Left ventricle myocardium inferior (tissue), 1 donor: ENCODE data around the gene THRSP. TPM values are rescaled to one million over a fixed set of nuclear protein-coding genes. Genes with fewer than 3 reads are reported as not detected.
"Not testable (repeated sequence)": the region's sequence is repeated elsewhere in the genome, so short reads cannot be mapped to it uniquely, and the experiment has no call there.

Source experiments
- DNase-seq: peaks from one replicate; pipeline ENCODE4 v3.0.0-alpha.2; 2020
- H3K27ac ChIP-seq: fragments of 200-600 bp; replicated peaks from 2 replicates; pipeline ENCODE4 v1.8.0; 2021
- H3K27me3 ChIP-seq: fragments of 200-600 bp; 2 replicates; pipeline ENCODE4 v1.8.0; 2021; ENCODE audit warnings: low read depth
- H3K36me3 ChIP-seq: fragments of 200-600 bp; 2 replicates; pipeline ENCODE4 v1.8.0; 2021
- H3K4me1 ChIP-seq: fragments of 200-600 bp; 2 replicates; pipeline ENCODE4 v1.8.0; 2021
- H3K4me3 ChIP-seq: fragments of 200-600 bp; 2 replicates; pipeline ENCODE4 v1.8.0; 2021; ENCODE audit warnings: mild to moderate bottlenecking, moderate library complexity
- H3K9me3 ChIP-seq: fragments of 200-600 bp; replicated peaks from 2 replicates; pipeline ENCODE4 v1.8.0; 2021
- intact Hi-C: fragments of 100-400 bp; cut with micrococcal nuclease; formaldehyde crosslinking; loops from one replicate; pipeline ENCODE4 v1.11.0; 2022
- total RNA-seq: library from RNA; stranded (reverse); fragmentation: NEBNext Ultra II Directional; extraction: Animal tissue kit (Norgen Biotek cat#: 25700); gene quantifications from one replicate; pipeline ENCODE4 v1.2.1, GENCODE V29; 2021
- TF ChIP-seq, protein P1 (sequence below): fragments of 200-600 bp; IDR thresholded peaks from 2 replicates; pipeline ENCODE4 v1.8.0; 2021; ENCODE audit warnings: antibody characterized with exemption, mild to moderate bottlenecking, borderline replicate concordance
- donor health status: DM: no; HTN: yes; CAD: no; lungs with severe emphysema.

THRSP gene
- total RNA-seq, 1 donor from 2014 or later: 0.25 TPM

DNA sequence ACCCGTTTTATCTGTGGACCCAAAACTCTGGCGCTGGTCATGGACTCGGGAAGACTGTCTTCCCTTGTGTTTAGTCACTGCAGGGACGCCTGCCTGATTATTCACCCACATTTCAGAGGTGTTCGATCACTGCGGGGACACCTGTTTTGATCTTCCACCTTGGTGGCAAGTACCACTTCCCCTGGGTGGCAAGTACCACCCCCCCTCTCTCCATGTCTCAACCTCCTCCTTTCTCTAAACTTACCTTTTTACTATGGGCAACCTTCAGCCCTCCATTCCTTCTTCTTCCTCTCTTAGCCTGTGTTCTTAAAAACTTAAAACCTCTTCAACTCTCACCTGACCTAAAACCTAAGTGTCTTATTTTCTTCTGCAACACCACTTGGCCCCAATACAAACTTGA is 17.9 kb downstream of the THRSP start:
- intact Hi-C loops: no loop called here
- DNase-seq: no peak
- Histone ChIP-seq H3K36me3 (no peaks in the 10 kb centered on the region), H3K4me1 (peaks cover 41% of the 10 kb centered on the region), H3K27me3 (no peaks in the 10 kb centered on the region), H3K27ac (no peak overlapping the region), H3K4me3 (no peak overlapping the region), H3K9me3 (no peaks in the 10 kb centered on the region)
- TF ChIP-seq, protein P1, sequence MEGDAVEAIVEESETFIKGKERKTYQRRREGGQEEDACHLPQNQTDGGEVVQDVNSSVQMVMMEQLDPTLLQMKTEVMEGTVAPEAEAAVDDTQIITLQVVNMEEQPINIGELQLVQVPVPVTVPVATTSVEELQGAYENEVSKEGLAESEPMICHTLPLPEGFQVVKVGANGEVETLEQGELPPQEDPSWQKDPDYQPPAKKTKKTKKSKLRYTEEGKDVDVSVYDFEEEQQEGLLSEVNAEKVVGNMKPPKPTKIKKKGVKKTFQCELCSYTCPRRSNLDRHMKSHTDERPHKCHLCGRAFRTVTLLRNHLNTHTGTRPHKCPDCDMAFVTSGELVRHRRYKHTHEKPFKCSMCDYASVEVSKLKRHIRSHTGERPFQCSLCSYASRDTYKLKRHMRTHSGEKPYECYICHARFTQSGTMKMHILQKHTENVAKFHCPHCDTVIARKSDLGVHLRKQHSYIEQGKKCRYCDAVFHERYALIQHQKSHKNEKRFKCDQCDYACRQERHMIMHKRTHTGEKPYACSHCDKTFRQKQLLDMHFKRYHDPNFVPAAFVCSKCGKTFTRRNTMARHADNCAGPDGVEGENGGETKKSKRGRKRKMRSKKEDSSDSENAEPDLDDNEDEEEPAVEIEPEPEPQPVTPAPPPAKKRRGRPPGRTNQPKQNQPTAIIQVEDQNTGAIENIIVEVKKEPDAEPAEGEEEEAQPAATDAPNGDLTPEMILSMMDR: no peak

DNA sequence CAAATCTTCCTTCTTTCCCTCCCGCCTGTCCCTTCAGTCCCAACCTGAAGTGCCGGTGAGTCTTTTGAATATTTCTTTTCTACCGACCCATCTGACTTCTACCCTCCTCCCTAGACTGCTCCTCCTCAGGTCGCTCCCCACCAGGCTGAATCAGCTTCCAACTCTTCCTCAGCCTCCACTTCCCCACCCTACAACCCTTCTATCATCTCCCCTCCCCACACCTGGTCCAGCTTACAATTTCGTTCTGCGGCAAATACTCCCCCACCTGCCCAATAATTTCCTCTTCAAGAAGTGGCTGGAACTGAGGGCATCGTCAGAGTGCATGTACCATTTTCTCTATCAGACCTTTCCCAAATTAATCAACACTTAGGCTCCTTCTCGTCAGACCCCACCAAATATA is 18.5 kb downstream of the THRSP start:
- no peak for DNase-seq
- H3K36me3 ChIP-seq: no peaks in the 10 kb centered on the region
- no peak overlapping the region for H3K4me3 ChIP-seq
- no peaks in the 10 kb centered on the region for H3K9me3 ChIP-seq
- no peak overlapping the region for H3K27ac ChIP-seq
- H3K4me1 ChIP-seq: peaks cover 36% of the 10 kb centered on the region
- intact Hi-C loops: no loop called here
- H3K27me3 ChIP-seq: no peaks in the 10 kb centered on the region
- TF ChIP-seq, protein P1: no peak

DNA sequence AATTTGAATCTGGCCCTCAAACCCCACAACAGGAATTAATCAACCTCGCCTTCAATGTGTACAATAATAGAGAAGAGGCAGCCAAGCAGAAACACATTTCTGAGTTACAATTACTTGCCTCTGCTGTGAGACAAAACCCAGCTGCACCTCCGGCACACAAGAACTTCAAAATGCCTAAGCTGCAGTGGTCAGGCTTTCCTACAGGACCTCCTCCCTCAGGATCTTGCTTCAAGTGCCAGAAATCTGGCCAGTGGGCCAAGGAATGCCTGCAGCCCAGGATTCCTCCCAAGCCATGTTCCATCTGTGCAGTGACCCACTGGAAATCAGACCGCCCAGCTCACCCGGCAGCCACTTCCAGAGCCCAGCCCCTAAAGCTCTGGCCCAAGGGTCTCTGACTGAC is 19.4 kb downstream of the THRSP start:
- Histone ChIP-seq H3K9me3 (no peaks in the 10 kb centered on the region), H3K27ac (no peak overlapping the region)
- intact Hi-C loops: no loop called here

DNA sequence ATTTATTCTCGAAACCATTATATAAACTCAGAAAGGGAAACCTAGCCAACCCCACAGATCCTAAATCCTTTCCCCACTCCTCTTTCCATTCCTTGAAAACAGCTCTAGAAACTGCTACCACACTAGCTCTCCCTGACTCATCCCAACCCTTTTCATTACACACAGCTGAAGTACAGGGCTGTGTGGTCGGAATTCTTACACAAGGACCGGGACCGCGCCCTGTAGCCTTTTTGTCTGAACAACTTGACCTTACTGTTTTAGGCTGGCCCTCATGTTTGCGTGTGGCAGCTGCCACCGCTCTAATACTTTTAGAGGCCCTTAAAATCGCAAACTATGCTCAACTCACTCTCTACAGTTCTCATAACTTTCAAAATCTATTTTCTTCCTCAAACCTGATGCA is 20.8 kb downstream of the THRSP start:
- intact Hi-C loops, H3K27ac ChIP-seq, H3K4me3 ChIP-seq, H3K36me3 ChIP-seq, H3K27me3 ChIP-seq, DNase-seq, H3K9me3 ChIP-seq: not testable (repeated sequence)
- H3K4me1 ChIP-seq: peaks cover 12% of the 10 kb centered on the region

More for the DNA sequence above, 19.4 kb downstream of the THRSP start:
- no peak overlapping the region for H3K4me3 ChIP-seq
- H3K4me1 ChIP-seq: peaks cover 27% of the 10 kb centered on the region
- DNase-seq: no peak
- H3K36me3 ChIP-seq: no peaks in the 10 kb centered on the region
- TF ChIP-seq, protein P1: no peak
- no peaks in the 10 kb centered on the region for H3K27me3 ChIP-seq

DNA sequence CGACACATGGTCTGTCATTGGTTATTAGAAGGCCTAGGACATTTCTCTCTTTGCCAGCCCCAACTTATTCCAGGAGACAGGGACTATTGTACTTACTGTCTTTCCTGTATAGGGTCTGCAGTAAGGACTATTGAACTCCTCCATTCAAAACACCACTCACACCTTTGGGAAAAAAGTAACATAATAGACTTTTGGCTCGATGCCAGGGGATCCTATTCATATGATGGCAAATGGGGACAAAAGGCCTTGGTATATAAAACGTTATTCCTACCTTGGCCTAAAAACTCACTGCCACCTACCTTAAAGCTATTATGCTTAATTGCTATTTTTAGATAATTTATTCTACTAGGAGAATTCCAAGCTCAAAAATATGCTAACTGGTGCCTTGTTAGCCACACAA is 22.3 kb downstream of the THRSP start:
- Histone ChIP-seq H3K4me3 (no peak overlapping the region), H3K27me3 (no peaks in the 10 kb centered on the region), H3K36me3 (no peaks in the 10 kb centered on the region), H3K27ac (no peak overlapping the region), H3K4me1 (no peaks in the 10 kb centered on the region), H3K9me3 (no peaks in the 10 kb centered on the region)
- intact Hi-C loops: no loop called here
- no peak for DNase-seq
- TF ChIP-seq, protein P1: no peak

DNA sequence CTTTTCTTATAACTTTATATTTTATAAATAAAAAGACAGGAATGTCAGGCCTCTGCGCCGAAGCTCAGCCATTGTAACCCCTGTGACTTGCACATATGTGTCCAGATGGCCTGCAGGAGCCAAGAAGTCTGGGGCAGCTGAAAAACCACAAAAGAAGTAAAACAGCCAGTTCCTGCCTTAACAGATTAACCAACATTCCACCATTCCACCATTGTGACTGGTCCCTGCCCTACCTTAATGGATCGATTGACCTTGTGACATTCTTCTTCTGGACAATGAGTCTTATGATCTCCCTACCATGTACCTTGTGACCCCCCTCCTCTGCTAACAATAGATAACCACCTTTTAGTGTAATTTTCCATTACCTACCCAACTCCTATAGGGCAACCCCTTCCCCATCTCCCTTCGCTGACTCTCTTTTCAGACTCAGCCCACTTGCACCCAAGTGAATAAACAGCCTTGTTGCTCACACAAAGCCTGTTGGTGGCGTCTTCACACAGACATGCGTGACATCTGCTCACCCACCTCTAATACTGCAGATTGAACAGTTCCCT is 22.9 kb downstream of the THRSP start:
- H3K27me3 ChIP-seq, H3K27ac ChIP-seq, DNase-seq, H3K36me3 ChIP-seq, H3K4me3 ChIP-seq, H3K4me1 ChIP-seq, intact Hi-C loops, H3K9me3 ChIP-seq: not testable (repeated sequence)
